H1 (cell line): ENCODE results near the gene KCNC1. TPM values are rescaled to one million over a fixed set of nuclear protein-coding genes. Genes with fewer than 3 reads are reported as not detected.

Source experiments
- CEBPB ChIP-seq: IDR thresholded peaks from 2 replicates; pipeline ENCODE4 v1.6.1; 2012; ENCODE audit warnings: low read depth, low read length
- polyA plus RNA-seq, 7 experiments: library from polyadenylated mRNA; depleted of rRNA in 3 of 7; stranded (reverse) in 5 of 7; unstranded in 2 of 7; fragments of >200 nt in 5 of 7; fragments of 200-250 nt in 2 of 7; gene quantifications; 1 replicate in 5 of 7; 2 replicates in 1 of 7; 4 replicates in 1 of 7; pipeline versions ENCODE4 v1.2.1 to v1.2.3, GENCODE V29; 2011 to 2013; ENCODE audit warnings: missing spikeins in 2 of 7, mixed read lengths in 2 of 7
- total RNA-seq: library from RNA; stranded (reverse); fragmentation: NEBNext Ultra II Directional; extraction: Animal tissue kit (Norgen Biotek cat#: 25700); gene quantifications from 2 replicates; pipeline ENCODE4 v1.2.1, GENCODE V29; 2021

Gene KCNC1
- total and polyA plus RNA-seq, 2 of the 8 experiments (the other 6 are each of a cell fraction or from before 2014, with no cell fraction given): 0.11 to 0.26 TPM

GRCh38 chr11:17719938-17720795, 14.4 kb upstream of the KCNC1 start (continued):
- no peak for TF ChIP-seq CEBPB
